GM21526 (cell line): ENCODE data around the gene RIPPLY3.
"Not testable (repeated sequence)": the region's sequence is repeated elsewhere in the genome, so short reads cannot be mapped to it uniquely, and the experiment has no call there.

Source experiments
- ATAC-seq: cut with Tn5 transposase; IDR thresholded peaks from one replicate; pipeline ENCODE4 v1.9.1; 2021; ENCODE audit warnings: moderate library complexity; ENCODE audit not compliant: unreplicated experiment, low FRiP score

RIPPLY3 gene

GRCh38 chr21:36980280-36981048, 26.0 kb upstream of the RIPPLY3 start:
- no peak for ATAC-seq

GRCh38 chr21:36981049-36981391, 25.5 kb upstream of the RIPPLY3 start:
- ATAC-seq, result no peak

GRCh38 chr21:36981977-36982700, 24.4 kb upstream of the RIPPLY3 start:
- ATAC-seq, result no peak

- no peak for ATAC-seq
Observed at GRCh38 chr21:36985751-36986594, 20.5 kb upstream of the RIPPLY3 start.

- ATAC-seq, result no peak
Observed at GRCh38 chr21:36987845-36988244, 18.7 kb upstream of the RIPPLY3 start.

GRCh38 chr21:36988536-36988935, 18.0 kb upstream of the RIPPLY3 start:
- ATAC-seq, result no peak

GRCh38 chr21:36989199-36989698, 17.3 kb upstream of the RIPPLY3 start:
- ATAC-seq, result not testable (repeated sequence)

GRCh38 chr21:36989699-36990507, 16.6 kb upstream of the RIPPLY3 start:
- peak; percentile 85 for ATAC-seq

GRCh38 chr21:36990508-36991205, 15.8 kb upstream of the RIPPLY3 start:
- no peak for ATAC-seq

- no peak for ATAC-seq
Observed at GRCh38 chr21:36992671-36993070, 13.8 kb upstream of the RIPPLY3 start.

GRCh38 chr21:36994501-36995158, 11.9 kb upstream of the RIPPLY3 start:
- ATAC-seq, result no peak

GRCh38 chr21:36995285-36995684, 11.2 kb upstream of the RIPPLY3 start:
- not testable (repeated sequence) for ATAC-seq

GRCh38 chr21:36999131-36999898, 7.2 kb upstream of the RIPPLY3 start:
- no peak for ATAC-seq

GRCh38 chr21:37000381-37000780, 6.1 kb upstream of the RIPPLY3 start:
- no peak for ATAC-seq

GRCh38 chr21:37001441-37001840, 5.1 kb upstream of the RIPPLY3 start:
- ATAC-seq, result no peak

- not testable (repeated sequence) for ATAC-seq
Observed at GRCh38 chr21:37002851-37003250, 3.7 kb upstream of the RIPPLY3 start.

- ATAC-seq, result not testable (repeated sequence)
Observed at GRCh38 chr21:37003917-37004316, 2.6 kb upstream of the RIPPLY3 start.
